Measurements from ENCODE around the gene ZAP70. TPM values are rescaled to one million over a fixed set of nuclear protein-coding genes. Genes with fewer than 3 reads are reported as not detected.

Gene ZAP70
- total RNA-seq, 1 donor from 2014 or later, result 3.8 TPM

GRCh38 chr2:97698530-97698929 lies 14.8 kb upstream of the ZAP70 start:
- no peaks in the 10 kb centered on the region for H3K27me3 Mint-ChIP-seq
- peaks cover 7% of the 10 kb centered on the region for H3K4me1 Mint-ChIP-seq (ENCODE audit: low read depth)
- no peak overlapping the region for H3K4me3 Mint-ChIP-seq (ENCODE audit: low read depth)
- TF ChIP-seq, protein P1, sequence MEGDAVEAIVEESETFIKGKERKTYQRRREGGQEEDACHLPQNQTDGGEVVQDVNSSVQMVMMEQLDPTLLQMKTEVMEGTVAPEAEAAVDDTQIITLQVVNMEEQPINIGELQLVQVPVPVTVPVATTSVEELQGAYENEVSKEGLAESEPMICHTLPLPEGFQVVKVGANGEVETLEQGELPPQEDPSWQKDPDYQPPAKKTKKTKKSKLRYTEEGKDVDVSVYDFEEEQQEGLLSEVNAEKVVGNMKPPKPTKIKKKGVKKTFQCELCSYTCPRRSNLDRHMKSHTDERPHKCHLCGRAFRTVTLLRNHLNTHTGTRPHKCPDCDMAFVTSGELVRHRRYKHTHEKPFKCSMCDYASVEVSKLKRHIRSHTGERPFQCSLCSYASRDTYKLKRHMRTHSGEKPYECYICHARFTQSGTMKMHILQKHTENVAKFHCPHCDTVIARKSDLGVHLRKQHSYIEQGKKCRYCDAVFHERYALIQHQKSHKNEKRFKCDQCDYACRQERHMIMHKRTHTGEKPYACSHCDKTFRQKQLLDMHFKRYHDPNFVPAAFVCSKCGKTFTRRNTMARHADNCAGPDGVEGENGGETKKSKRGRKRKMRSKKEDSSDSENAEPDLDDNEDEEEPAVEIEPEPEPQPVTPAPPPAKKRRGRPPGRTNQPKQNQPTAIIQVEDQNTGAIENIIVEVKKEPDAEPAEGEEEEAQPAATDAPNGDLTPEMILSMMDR (IDR thresholded peaks at IDR 0.05; ENCODE audit: unreplicated experiment), result no peak
- H3K9me3 Mint-ChIP-seq (ENCODE audit: low read depth), result no peaks in the 10 kb centered on the region
- H3K27ac Mint-ChIP-seq, result no peak overlapping the region
- no peaks in the 10 kb centered on the region for H3K36me3 Mint-ChIP-seq (ENCODE audit: insufficient read depth)
- no peak for DNase-seq (ENCODE audit: low spot score, unreplicated experiment)

DNA sequence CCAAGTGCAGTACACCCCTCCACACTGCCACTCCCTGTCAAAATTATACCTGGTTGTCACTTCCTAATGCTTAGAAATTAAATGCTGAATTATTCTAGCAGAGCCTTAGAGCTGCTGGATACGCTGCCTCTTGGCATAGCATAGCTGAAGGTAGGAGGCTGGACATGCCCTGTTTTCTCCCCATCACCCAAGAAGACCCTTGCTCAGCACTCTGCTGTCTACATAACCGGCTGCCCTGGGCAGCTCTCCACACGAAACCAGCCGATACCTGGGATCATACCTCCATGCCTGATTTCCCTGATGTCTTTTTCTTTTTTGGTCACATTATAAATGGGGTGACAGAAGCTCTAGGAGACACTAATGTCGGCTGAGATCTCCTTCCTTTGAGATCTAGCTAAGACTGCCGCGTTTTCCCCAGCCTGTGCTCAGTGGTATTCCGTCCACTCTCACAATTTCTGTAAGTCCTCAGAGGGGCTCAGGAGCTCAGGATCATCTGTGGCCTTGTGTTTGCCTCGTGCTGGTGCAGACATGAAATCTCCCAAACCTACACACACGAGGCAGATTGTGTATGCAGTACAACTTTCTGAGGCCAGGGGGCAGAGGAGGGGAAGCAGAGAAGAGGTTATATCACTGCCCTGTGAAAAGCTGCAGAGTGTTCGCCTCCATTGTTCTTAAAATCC lies 13.5 kb upstream of the ZAP70 start:
- Mint-ChIP-seq H3K27ac (no peak overlapping the region), H3K27me3 (no peaks in the 10 kb centered on the region), H3K4me1 (ENCODE audit: low read depth) (peaks cover 7% of the 10 kb centered on the region), H3K9me3 (ENCODE audit: low read depth) (no peaks in the 10 kb centered on the region), H3K36me3 (ENCODE audit: insufficient read depth) (no peaks in the 10 kb centered on the region), H3K4me3 (ENCODE audit: low read depth) (no peak overlapping the region)
- DNase-seq (ENCODE audit: low spot score, unreplicated experiment), result peak; percentile 46
- TF ChIP-seq, protein P1 (IDR thresholded peaks at IDR 0.05; ENCODE audit: unreplicated experiment), result peak; percentile 76

- no peak overlapping the region for H3K4me3 Mint-ChIP-seq (ENCODE audit: low read depth)
- no peaks in the 10 kb centered on the region for H3K9me3 Mint-ChIP-seq (ENCODE audit: low read depth)
- H3K27me3 Mint-ChIP-seq, result no peaks in the 10 kb centered on the region
- no peaks in the 10 kb centered on the region for H3K36me3 Mint-ChIP-seq (ENCODE audit: insufficient read depth)
- TF ChIP-seq, protein P1 (IDR thresholded peaks at IDR 0.05; ENCODE audit: unreplicated experiment), result no peak
- no peak for DNase-seq (ENCODE audit: low spot score, unreplicated experiment)
- H3K4me1 Mint-ChIP-seq (ENCODE audit: low read depth), result peaks cover 7% of the 10 kb centered on the region
- H3K27ac Mint-ChIP-seq, result peak overlapping the region; percentile 65
These were observed 12.2 kb upstream of the ZAP70 start for GRCh38 chr2:97701186-97701585.

DNA sequence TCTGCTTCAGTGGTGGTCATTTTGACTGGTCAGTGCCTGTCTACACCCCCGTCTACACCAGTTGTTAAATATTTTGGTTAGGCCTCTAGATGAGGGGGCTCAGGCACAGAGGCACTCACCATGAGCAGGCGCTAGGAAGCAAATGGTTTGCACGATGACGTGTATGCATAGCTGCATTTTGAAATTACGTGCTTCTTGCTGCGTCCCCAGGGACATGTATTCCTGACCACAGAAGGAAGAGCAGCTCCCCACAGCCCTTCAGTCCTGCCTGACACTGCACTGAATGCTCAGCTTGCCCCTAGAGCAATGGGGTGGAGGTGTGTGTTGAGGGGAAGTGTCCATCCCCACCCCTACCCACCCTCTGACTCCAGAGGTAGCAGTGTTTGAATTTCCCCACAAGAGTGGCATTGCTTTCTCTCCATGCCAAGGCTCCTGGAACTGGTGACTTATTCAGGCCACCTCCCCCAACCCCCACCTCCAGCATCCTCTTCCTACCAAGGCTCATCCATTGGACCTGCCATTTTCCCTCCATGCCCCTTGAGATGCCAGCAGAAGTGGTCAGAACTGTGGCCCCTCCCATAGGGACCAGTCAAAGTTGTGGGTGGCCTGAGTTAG lies 11.4 kb upstream of the ZAP70 start:
- H3K36me3 Mint-ChIP-seq (ENCODE audit: insufficient read depth), result no peaks in the 10 kb centered on the region
- TF ChIP-seq, protein P1 (IDR thresholded peaks at IDR 0.05; ENCODE audit: unreplicated experiment), result no peak
- H3K27me3 Mint-ChIP-seq, result no peaks in the 10 kb centered on the region
- no peak overlapping the region for H3K27ac Mint-ChIP-seq
- no peak overlapping the region for H3K4me3 Mint-ChIP-seq (ENCODE audit: low read depth)
- peaks cover 6% of the 10 kb centered on the region for H3K4me1 Mint-ChIP-seq (ENCODE audit: low read depth)
- no peaks in the 10 kb centered on the region for H3K9me3 Mint-ChIP-seq (ENCODE audit: low read depth)
- DNase-seq (ENCODE audit: low spot score, unreplicated experiment), result no peak

DNA sequence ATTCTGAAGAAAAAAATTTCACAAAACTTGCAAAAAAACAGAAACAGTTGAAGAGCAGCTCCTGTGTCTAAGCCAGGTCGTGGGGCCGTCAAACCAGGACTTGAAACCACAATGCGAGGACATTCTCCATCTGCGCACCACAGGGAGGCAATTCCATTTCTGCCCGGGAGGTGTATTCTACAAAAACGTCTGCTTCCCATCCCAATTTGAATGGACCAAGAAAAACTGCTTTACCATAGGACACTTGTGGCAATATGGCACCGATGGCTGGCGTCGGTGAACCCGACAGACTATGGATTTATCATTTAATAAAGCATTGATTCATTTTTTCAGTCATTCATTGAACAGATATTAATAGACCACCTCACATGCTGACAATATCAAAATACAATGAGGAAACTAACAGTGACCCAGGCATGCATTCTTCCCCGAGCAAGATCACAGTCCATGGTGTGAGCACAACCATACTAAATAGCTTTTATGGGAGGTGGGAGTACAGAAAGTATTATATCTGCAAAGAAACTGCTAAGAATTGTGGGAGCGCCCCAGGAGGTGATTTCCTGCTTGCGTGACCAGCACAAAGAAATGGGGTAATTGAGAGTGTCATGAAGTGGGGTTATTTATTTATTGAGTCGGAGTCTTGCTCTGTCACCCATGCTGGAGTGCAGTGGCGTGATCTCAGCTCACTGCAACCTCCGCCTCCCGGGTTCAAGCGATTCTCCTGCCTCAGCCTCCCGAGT lies 10.5 kb upstream of the ZAP70 start:
- no peaks in the 10 kb centered on the region for H3K27me3 Mint-ChIP-seq
- no peaks in the 10 kb centered on the region for H3K9me3 Mint-ChIP-seq (ENCODE audit: low read depth)
- no peak overlapping the region for H3K4me3 Mint-ChIP-seq (ENCODE audit: low read depth)
- DNase-seq (ENCODE audit: low spot score, unreplicated experiment), result no peak
- H3K4me1 Mint-ChIP-seq (ENCODE audit: low read depth), result peaks cover 4% of the 10 kb centered on the region
- no peaks in the 10 kb centered on the region for H3K36me3 Mint-ChIP-seq (ENCODE audit: insufficient read depth)
- H3K27ac Mint-ChIP-seq, result no peak overlapping the region
- TF ChIP-seq, protein P1 (IDR thresholded peaks at IDR 0.05; ENCODE audit: unreplicated experiment), result no peak

Measured in progenitor cell of endocrine pancreas (in vitro differentiated cells).